Fibroblast of skin of scalp (primary cell): ENCODE results near the gene SEMA3B.
"Not testable (repeated sequence)": the region's sequence is repeated elsewhere in the genome, so short reads cannot be mapped to it uniquely, and the experiment has no call there.

Source experiments
- DNase-seq: peaks from one replicate; pipeline ENCODE4 v3.0.0-alpha.2; 2013

SEMA3B gene

DNA sequence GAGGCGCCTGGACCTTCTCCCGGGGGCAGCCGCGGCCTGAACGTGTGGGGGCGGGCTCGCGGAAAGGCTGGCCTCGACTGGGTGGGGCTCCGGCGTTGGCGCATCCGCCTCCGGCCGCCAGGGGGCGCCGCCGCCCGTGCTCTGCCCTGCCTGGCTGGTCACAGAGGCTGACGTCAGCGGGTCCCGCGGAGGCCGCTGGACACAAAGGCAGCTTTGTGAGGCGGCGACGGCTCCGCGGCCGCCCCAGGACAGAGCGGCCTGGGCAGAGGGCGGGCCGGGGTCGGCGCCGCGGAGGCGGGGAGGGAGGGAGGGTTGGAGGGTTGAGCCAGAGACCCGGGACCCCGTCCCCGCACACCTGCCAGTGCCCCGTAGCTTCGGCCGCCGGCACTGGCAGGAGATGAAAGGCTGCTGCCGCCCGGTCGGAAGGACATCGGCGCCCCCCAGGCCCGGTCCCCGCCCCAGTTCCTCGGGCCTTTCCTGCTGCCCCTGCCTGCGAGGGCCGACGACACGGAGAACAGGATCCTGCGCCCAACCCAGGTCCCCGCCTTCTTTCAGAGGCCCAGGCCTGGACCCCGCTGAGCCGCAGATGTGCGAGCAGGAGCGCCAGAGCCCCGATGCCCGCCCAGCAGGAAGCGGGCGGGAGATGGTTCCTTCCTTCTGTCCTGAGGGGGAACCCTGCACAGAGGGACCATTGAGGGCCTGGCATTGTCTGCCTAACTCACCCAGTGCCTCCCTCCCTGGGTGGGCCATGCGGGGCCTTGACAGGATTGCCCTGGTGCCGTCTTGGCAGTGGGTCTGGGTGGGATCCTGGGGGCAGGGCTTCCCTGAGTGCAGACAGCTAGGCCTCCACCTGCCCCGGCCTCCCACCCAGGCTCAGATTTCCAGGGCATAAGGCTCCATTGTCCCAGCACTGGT is 8.7 kb upstream of the SEMA3B start:
- peak; percentile 90 for DNase-seq

DNA sequence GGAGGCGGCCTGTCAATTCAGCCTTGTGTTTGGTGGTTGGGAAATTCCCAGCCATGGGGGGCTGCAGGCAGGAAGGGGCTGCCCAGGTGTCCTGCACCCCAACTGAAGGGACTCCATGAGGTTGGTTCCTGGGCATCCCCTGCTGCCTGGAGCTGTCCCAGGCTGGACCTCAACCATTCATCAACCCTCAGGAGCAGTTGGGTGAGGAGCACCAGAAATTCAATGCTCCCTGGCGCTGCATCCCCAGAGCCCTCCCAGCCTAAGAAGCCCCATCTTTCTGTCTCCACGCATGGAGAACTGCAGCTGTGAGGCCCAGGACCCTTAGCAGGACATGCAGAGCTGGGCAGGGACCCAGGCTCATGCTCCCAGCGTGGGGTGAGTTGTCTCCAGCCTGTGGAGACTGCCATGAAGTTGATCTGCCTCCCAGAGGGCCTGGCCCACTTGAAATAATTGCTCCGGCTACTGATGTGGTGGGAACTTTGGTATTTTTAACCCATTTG is 8.0 kb upstream of the SEMA3B start:
- peak; percentile 37 for DNase-seq

DNA sequence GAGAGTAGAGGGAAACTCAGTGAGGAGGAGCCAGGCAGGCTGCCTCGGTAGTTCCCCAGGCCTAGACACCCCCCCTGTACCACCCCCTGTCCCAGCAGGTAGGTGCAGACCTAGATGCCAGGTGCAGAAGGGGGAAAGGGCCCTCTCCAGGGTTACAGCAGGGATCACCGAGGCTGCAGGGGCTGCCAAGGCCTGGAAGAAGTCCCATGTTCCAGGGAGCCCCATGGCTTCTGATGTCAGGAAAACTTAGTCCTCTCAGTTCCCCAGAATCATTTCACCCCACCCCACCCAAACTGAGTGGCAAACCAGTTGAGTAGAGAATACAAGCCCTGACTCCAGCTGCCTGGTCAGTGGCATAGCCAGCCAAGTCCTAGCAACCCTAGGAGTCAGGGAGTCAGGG is 7.4 kb upstream of the SEMA3B start:
- no peak for DNase-seq

DNA sequence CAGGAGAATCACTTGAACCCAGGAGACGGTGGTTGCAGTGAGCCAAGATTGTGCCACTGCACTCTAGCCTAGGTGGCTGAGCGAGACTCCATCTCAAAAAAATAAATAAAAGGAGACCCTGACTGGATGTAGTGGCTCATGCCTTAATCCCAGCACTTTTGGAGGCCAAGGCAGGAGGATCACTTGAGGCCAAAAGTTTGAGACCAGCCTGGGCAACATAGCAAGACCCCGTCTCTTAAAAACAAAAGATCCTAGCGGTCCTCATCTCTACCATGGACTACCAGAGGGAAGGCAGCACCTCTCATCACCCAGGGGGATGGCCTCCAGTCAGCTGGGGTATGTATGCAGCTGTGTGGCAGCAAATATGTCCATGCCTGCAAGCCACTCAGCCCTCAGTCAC is 6.7 kb upstream of the SEMA3B start:
- not testable (repeated sequence) for DNase-seq

DNA sequence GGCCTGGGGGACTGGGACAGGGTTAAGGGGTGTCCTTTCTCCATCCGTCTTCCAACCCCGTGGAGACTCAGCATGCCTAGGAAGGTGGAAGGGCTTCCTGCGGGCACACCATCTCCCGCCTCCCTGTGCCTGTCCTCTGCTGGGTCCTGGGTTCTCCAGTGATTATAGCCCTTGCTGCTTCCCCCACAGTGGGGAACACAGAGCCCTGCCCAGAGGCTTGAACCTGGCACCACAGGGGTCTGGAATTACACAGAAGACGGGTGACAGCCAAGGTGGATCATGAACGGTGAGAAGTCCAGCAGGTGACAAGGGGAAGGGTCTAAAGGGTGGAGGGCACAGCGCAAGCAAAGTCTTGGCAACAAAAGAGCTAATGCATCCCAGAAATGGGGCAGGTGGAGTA is 6.2 kb upstream of the SEMA3B start:
- DNase-seq: no peak

DNA sequence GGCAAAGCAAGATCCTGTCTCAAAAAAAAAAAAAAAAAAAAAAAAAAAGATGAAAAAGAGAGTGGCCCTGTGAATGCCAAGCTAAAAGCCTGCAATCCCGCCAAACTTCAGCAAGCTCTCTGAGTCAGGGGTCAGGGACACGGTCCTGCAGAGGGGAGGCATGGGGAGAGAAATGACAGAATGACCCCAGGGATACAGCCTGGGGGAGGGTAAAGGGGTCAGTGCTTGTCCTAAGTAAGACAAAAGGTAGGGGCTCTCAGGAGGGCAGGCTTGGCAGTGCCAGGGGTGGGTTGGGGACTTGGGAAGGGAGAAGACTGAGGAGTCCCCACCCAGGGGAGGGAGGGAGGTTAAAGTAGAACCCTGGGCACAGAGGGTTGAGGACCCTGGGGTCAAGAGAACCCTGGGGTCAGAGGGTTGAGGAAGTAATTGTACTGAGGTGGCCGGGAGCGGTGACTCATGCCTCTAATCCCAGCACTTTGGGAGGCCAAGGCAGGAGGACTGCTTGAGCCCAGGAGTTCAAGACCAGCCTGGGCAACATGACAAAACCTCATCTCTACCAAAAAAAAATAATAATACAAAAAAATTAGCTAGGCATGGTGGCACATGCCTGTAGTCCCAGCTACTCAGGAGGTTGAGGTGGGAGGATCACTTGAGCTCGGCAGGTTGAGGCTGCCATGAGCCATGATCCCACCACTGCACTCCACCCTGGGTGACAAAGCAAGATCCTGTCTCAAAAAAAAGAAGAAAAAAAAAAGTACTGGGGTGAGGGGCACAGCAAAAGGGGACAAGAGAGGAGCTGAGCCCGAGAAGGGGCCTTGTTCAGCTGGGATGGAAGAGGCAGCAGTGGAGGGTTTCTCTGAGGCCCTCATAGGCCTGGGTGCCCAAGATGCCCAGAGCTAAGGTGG is 5.2 kb upstream of the SEMA3B start:
- no peak for DNase-seq

DNA sequence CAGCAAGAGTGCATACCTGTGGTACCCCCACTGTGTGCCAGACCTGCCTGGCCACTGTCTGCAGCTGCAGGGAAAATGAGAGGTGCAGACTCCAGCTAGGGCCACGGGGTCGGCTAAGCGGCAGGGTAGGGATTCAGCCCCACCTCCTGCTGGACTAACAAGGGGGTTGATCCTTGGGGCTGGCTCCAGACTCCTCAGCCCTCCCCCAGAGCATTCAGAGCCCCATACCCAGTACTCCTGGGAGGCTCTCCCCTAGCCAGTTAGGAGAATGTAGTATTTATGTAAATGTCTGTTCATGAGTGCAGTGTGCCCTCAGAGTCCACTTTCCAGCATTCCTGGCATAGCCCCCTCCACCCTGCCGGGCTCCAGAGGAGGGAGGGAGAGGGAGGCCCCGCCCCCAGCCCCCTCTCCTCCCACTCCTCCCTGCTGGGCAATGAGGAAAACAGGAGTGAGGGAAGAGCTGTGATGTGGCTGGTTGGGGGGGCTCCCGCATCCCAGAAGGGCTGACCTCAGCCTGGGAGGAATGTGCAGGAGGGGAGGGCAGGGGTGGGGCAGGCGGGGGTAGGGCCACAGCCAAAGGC is 4.5 kb upstream of the SEMA3B start:
- DNase-seq: peak; percentile 99

DNA sequence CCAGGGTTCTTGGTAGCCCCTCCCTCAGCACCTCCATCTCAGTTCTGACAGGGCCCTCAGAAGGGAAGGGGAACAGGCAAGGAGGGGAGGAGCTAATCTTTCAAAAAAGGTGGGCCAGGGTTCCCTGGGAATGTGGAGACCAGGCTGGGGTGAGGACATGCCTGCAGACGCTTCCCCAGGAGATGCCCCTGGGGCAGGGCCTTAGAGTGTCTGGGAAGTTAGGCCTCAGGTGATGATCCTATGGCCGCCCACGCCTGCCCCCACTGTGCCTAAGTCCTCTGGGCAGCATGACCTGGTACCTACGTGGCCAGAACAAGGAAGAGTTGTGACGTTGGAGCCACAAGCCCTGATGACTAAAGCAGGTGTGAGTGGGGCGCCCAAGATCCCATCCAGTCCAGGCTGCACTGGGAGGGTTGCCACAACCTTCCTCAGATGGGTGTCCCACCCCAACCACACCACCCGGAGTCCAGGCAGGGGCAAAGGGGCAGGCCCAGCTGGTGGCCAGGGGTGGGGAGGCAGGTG is 3.9 kb upstream of the SEMA3B start:
- no peak for DNase-seq

DNA sequence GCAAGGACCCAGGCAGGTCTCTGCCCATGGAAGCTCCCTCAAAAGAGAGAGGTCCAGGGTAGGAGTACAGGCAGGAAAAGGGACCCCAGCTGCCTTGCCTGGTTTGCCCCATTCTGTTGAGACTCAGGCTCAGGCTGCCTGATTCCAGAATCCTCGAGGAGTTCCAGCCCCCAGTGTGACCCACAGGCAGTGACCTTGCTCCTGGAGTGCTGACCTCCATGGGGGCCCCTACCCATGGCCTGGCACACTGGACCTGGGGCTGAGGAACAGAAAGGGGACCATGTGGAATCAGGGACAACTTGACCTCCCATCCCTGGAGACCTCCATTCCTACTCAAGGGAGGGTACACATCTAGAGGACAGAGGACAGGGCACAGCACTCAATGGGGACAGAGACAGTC is 3.4 kb upstream of the SEMA3B start:
- no peak for DNase-seq

DNA sequence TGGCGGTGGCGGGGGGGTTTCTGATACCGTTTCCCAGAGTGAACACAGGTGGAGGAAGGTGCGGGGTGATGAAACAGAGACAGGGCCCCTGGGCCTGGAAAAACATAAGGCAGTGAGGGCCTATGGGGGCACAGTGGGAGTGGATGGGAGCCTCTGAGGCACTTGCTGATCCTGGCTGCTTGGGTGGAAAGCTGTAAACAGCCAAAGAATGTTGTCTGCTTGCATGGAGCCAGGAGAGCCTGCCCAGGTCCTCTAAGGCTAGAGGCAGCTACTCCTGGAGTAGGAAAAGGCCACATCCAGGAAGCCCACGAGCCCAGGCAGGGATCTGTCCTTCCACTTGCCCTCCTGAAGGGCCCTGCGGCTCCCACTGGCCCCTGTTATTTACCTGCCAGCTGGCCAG is 2.9 kb upstream of the SEMA3B start:
- no peak for DNase-seq

DNA sequence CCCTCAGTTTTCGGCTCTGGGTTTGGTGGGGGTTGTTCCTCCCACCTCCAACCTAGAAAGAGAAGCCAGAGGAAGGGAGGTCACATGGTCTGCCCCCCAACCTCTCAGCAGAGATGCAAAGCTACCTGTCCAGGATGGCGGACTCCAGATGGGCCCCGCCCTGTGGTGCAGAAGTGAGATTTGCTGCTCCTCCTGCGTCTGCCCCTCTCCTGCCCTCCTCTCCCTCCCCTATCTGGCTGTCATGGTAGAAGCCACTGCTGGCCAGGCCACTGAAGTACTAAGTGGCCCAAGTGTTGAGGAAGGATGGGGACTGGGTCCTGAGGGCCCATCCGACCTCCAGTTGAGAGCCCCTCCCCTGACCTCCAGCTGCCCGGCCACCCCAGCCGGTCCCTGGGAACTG is 2.1 kb upstream of the SEMA3B start:
- no peak for DNase-seq

DNA sequence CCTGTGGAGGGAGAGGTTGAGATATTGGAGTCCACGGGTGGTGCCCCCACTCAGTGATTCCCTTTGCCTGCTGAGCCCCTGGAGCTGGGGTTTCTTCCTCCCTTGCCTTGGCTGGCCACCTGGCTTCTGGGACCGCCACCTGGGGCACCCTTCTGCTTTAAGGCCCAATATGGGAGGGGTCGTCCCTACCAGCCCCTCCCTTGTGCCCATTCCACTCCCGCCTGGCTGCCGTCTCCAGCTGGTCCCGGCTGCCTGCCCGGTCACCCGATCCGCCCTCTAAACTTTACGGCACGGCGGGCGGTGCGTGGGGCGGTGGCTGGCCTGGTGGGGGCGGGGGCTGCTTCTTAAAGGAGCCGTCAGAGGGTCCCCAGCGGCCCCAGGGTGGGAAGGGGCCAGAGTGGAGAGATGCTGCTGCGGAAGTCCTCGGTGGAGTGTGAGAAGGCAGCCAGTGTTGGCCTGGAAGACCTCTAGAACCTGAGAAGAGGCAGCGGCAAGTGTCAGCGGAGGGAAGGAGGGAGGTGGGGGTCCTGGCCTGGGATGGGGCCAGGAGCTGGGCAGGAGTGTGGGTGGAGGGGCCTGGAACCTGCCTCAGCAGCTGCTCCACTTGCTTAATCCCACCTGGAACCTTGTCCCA is 1.6 kb upstream of the SEMA3B start:
- peak; percentile 45 for DNase-seq

DNA sequence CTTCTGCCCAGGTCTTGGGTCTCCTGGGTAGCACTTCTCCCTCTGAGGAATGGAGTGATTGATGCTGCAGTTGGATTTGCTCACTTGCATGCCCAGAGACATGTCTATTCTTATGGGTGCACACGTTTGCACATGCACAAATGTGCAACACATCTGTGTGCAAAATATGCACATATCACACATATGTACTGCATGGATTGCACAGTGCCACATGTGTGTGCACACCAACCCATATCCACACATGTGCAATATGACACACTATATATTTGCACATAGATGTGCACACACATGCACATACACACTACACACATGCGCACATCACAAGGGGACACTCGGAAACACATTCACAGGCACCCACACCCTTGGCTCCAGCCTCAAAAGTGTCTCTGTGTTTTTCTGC is 671 bp upstream of the SEMA3B start:
- DNase-seq: no peak

DNA sequence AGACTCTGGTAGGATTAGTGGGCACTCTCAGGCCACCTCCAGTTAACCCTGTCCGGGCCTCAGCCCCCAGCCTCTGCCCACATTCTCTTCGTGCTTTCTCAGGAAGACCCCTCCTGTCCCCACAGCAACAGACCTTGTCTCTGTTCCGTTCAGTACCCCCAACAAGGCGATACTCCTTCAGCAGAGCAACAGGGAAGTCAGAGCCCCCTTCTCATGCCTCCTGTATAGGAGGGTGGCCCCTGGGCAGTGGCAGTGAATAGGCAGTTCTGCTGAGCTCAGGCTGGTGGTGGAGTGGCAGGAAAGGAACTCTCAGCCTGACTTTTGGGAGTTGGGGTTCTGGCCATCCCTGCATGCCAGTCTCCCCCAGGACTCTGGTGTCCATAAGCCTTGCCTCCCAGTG is 513 bp downstream of the SEMA3B start:
- no peak for DNase-seq

DNA sequence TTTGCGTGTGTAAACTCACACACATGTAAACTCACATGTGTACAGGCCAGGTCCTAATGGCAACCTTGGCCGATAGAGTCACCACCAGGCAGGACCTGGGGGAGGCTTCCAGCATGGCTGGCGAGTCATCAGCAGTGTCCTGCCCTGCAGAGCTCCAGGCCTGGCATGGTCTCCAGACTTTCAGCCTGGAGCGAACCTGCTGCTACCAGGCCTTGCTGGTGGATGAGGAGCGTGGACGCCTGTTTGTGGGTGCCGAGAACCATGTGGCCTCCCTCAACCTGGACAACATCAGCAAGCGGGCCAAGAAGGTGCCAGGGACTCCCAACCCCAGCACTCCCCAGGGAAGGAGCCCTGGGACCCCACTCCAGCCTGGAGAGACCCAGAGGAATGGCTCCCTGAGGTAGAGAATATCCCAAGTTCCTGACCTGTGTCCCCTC is 1.0 kb downstream of the SEMA3B start:
- peak; percentile 44 for DNase-seq

DNA sequence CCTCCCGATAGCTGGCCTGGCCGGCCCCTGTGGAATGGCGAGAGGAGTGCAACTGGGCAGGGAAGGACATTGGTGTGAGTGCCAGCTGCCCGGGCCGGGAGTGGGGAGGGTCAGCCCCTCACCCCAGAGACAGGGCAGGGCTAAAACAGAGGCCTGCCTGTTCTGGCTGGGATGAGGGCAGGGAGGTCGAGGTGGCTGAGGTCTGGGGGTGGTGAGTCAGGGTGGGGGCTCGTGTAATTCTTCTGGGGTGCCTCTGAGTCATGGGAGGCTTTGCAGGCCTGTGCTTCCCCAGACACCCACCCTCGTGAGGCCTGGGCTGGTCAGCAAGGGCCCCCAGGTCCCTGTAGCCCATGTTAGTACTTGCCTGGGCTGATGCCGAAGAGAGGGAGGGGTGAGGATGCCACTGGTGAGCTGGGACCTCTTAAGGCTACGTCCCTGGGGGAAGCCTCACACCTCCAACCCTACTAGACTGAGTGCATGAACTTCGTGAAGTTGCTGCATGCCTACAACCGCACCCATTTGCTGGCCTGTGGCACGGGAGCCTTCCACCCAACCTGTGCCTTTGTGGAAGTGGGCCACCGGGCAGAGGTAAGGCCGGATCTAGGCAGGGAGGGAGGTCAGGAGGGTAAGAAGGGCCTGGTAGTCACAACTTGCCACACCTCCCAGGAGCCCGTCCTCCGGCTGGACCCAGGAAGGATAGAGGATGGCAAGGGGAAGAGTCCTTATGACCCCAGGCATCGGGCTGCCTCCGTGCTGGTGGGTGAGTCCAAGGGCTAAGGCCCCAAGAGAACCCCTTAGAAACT is 1.7 kb downstream of the SEMA3B start:
- no peak for DNase-seq

DNA sequence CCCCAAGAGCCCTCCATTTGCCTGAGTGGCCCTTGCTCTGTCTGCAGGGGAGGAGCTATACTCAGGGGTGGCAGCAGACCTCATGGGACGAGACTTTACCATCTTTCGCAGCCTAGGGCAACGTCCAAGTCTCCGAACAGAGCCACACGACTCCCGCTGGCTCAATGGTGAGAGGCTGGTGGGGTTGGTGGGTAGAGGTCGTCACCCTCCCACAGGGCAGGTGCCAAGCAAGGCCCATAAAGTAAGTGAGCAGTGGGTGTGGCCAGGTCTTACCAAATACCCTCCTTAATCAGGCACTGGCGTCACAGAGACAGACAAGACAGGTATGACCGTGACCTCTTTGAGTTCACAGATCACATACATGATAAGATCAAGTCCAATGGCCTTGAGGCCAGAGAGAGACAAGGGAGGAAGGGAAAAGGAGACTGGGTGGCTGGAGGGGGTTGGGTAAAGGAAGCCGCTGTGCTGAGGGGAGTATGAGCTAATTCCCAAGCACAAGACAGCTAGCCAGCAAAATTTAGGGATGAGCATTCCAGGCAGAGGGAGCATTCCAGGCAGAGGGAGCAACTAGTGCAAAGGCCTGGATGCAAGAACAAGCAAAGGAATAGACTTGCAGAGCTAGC is 2.5 kb downstream of the SEMA3B start:
- no peak for DNase-seq

DNA sequence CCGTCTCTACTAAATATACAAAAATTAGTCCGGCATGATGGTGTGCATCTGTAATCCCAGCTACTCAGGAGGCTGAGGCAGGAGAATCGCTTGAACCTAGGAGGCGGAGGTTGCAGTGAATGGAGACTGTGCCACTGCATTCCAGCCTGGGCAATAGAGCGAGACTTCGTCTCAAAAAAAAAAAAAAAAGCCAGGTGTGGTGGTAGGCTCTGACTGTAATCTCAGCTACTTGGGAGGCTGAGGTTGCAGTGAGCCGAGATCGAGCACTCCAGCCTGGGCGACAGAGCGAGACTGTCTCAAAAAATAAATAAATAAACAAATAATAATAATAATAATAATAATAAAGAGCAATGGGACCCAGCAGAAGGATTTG is 3.6 kb downstream of the SEMA3B start:
- DNase-seq: not testable (repeated sequence)

DNA sequence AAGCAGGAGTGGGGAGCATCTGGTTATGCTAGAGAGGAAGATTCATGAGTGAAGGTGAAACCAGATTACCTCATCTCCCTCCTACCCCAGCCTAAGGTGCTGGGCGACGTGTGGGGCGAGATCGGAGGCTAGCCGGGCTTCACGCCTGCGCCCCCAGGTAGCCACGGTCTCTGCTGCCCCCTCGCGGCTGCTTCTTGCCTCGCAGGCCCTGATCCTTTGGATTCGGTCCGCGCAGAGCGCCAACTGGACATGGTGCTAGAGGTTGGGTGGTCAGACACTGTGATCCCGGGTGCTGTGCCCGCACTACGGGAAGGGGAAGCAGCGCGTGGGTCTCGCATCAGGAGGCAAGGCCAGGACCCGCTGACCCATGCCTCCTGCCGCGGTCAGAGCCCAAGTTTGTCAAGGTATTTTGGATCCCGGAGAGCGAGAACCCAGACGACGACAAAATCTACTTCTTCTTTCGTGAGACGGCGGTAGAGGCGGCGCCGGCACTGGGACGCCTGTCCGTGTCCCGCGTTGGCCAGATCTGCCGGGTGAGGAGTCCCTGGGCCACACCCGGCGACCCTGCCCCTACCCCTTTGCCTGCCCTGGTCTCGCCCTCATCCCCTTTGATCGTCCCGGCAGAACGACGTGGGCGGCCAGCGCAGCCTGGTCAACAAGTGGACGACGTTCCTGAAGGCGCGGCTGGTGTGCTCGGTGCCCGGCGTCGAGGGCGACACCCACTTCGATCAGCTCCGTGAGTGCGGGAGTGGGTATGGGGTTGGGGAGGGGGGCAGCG is 4.2 kb downstream of the SEMA3B start:
- peak; percentile 67 for DNase-seq

DNA sequence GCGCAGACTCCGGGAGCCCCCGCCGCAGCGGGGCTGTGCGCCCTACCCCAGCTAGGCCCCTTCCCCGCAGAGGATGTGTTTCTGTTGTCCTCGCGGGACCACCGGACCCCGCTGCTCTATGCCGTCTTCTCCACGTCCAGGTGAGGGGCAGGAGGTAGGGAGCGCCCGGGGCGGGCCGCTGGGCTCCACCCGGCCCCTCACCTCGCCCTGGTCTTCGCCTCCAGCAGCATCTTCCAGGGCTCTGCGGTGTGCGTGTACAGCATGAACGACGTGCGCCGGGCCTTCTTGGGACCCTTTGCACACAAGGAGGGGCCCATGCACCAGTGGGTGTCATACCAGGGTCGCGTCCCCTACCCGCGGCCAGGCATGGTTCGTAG is 4.7 kb downstream of the SEMA3B start:
- DNase-seq: no peak
